ENCODE data around the gene TNKS2.

GRCh38 chr10:91910467-91910866, 112.2 kb downstream of the TNKS2 start:
- TF ChIP-seq CTCF (conservative IDR thresholded peaks at IDR 0.05; ENCODE audit: low read length) (no peak), EZH2phosphoT487 (IDR thresholded peaks at IDR 0.05; ENCODE audit: borderline replicate concordance) (no peak)

Measured in Loucy (cell line).